Esophagus squamous epithelium (tissue), 4 donors: Measurements from ENCODE around the gene MAGEA3.
"Not testable (repeated sequence)": the region's sequence is repeated elsewhere in the genome, so short reads cannot be mapped to it uniquely, and the experiment has no call there.

ENCODE experiments used
- POLR2A ChIP-seq, 4 donors: fragments of 450-650 bp; IDR thresholded peaks; one replicate each; pipeline ENCODE4 v1.6.1; 2017; ENCODE audit warnings: antibody characterized with exemption in 4 of 4, mild to moderate bottlenecking in 4 of 4, moderate library complexity in 3 of 4
- TF ChIP-seq, protein P1 (sequence below), 6 experiments: fragments of 450-650 bp in 4 of 6; fragments of 200-600 bp in 2 of 6; sonication (generic) in 2 of 6; IDR thresholded peaks; one replicate each; pipeline ENCODE4 v1.5.1; 2016 to 2019; ENCODE audit warnings: antibody characterized with exemption in 6 of 6, mild to moderate bottlenecking in 4 of 6, moderate library complexity in 4 of 6

DNA sequence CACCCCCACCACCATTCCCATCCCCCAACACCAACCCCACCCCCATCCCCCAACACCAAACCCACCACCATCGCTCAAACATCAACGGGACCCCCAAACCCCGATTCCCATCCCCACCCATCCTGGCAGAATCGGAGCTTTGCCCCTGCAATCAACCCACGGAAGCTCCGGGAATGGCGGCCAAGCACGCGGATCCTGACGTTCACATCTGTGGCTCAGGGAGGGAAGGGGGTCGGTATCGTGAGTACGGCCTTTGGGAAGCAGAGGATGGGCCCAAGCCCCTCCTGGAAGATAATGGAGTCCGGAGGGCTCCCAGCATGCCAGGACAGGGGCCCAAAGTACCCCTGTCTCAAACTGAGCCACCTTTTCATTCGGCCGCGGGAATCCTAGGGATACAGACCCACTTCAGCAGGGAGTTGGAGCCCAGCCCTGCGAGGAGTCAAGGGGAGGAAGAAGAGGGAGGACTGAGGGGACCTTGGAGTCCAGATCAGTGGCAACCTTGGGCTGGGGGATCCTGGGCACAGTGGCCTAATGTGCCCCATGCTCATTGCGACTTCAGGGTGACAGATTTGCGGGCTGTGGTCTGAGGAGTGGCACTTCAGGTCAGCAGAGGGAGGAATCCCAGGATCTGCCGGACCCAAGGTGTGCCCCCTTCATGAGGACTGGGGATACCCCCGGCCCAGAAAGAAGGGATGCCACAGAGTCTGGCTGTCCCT lies 35.7 kb downstream of the MAGEA3 start:
- not testable (repeated sequence) for TF ChIP-seq POLR2A (IDR thresholded peaks at IDR 0.05)
- TF ChIP-seq, protein P1, sequence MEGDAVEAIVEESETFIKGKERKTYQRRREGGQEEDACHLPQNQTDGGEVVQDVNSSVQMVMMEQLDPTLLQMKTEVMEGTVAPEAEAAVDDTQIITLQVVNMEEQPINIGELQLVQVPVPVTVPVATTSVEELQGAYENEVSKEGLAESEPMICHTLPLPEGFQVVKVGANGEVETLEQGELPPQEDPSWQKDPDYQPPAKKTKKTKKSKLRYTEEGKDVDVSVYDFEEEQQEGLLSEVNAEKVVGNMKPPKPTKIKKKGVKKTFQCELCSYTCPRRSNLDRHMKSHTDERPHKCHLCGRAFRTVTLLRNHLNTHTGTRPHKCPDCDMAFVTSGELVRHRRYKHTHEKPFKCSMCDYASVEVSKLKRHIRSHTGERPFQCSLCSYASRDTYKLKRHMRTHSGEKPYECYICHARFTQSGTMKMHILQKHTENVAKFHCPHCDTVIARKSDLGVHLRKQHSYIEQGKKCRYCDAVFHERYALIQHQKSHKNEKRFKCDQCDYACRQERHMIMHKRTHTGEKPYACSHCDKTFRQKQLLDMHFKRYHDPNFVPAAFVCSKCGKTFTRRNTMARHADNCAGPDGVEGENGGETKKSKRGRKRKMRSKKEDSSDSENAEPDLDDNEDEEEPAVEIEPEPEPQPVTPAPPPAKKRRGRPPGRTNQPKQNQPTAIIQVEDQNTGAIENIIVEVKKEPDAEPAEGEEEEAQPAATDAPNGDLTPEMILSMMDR (IDR thresholded peaks at IDR 0.05) = not testable (repeated sequence)
